Measurements from ENCODE around the gene CSNK2A1. TPM values are rescaled to one million over a fixed set of nuclear protein-coding genes. Genes with fewer than 3 reads are reported as not detected.

The CSNK2A1 gene
- total RNA-seq, 6 experiments from 2014 or later = 30.4 to 62.6 (median 37.1) TPM

GRCh38 chr20:504632-505075 is 38.9 kb downstream of the CSNK2A1 start:
- TF ChIP-seq POLR2A (IDR thresholded peaks at IDR 0.05) (no peak), CTCF (IDR thresholded peaks at IDR 0.05) (no peak)
- Histone ChIP-seq H3K27me3 (no peaks in the 10 kb centered on the region), H3K36me3 (peaks cover 4 to 40% (median 15%) of the 10 kb centered on the region in 4 donors), H3K9me3 (no peaks in the 10 kb centered on the region), H3K4me3 (no peak overlapping the region), H3K4me1 (peaks cover 0 to 24% (median 7%) of the 10 kb centered on the region in 4 donors), H3K27ac (no peak overlapping the region)
- no peak for DNase-seq
- intact Hi-C loops (cut with DNase I) = no loop called here
- peak; percentile 64 to 79 (median 72) for ATAC-seq
- 40% methylated on average over 3 of the region's 3 CpGs for WGBS (ENCODE audit: insufficient coverage, low coverage, low lambda C conversion rate, missing lambda C conversion rate)

- no peaks in the 10 kb centered on the region for H3K27me3 ChIP-seq
- peaks cover 4 to 48% (median 21%) of the 10 kb centered on the region in 4 donors for H3K36me3 ChIP-seq
- DNase-seq = no peak
- intact Hi-C loops (cut with DNase I) = no loop called here
- no peak overlapping the region for H3K27ac ChIP-seq
- WGBS (ENCODE audit: insufficient coverage, low coverage, low lambda C conversion rate, missing lambda C conversion rate) = 88% methylated on average over 11 of the region's 11 CpGs
- no peak for ATAC-seq
- no peak overlapping the region for H3K4me3 ChIP-seq
- H3K9me3 ChIP-seq = no peaks in the 10 kb centered on the region
- TF ChIP-seq POLR2A (IDR thresholded peaks at IDR 0.05) = no peak
- TF ChIP-seq CTCF (IDR thresholded peaks at IDR 0.05) = no peak
- H3K4me1 ChIP-seq = peaks cover 0 to 9% (median 0%) of the 10 kb centered on the region in 4 donors
These were observed 40.4 kb downstream of the CSNK2A1 start for GRCh38 chr20:503048-503737.

GRCh38 chr20:497979-498378 is 45.6 kb downstream of the CSNK2A1 start:
- intact Hi-C loops (cut with DNase I) = no loop called here
- Histone ChIP-seq H3K36me3 (peaks cover 0 to 54% (median 18%) of the 10 kb centered on the region in 4 donors), H3K27me3 (no peaks in the 10 kb centered on the region), H3K4me3 (no peak overlapping the region), H3K4me1 (peaks cover 0 to 18% (median 8%) of the 10 kb centered on the region in 4 donors), H3K27ac (no peak overlapping the region), H3K9me3 (no peaks in the 10 kb centered on the region)
- no peak for DNase-seq
- no peak for TF ChIP-seq POLR2A (IDR thresholded peaks at IDR 0.05)
- no peak for TF ChIP-seq CTCF (IDR thresholded peaks at IDR 0.05)
- ATAC-seq = no peak
- WGBS (ENCODE audit: insufficient coverage, low coverage, low lambda C conversion rate, missing lambda C conversion rate) = 97% methylated on average over 2 of the region's 2 CpGs

- WGBS (ENCODE audit: insufficient coverage, low coverage, low lambda C conversion rate, missing lambda C conversion rate) = 21% methylated on average over 2 of the region's 2 CpGs
- peak; percentile 84 to 94 (median 86) for ATAC-seq
- intact Hi-C loops (cut with DNase I) = no loop called here
- Histone ChIP-seq H3K9me3 (no peaks in the 10 kb centered on the region), H3K36me3 (peaks cover 0 to 46% (median 15%) of the 10 kb centered on the region in 4 donors), H3K4me1 (peaks cover 0 to 18% (median 8%) of the 10 kb centered on the region in 4 donors), H3K27ac (peak overlapping the region in 2 of 3 donors; percentile 46 to 58), H3K4me3 (no peak overlapping the region), H3K27me3 (no peaks in the 10 kb centered on the region)
- peak in 1 of 3 donors; percentile 54 for DNase-seq
- TF ChIP-seq CTCF (IDR thresholded peaks at IDR 0.05) (no peak), POLR2A (IDR thresholded peaks at IDR 0.05) (no peak)
These were observed 47.4 kb downstream of the CSNK2A1 start for GRCh38 chr20:496126-496696.
